Embryonic facial prominence (tissue), 1 donor: ENCODE measurements around the gene CNOT6.

ENCODE experiments used
- DNase-seq: peaks from one replicate; pipeline ENCODE4 v3.0.0-alpha.2; 2016; ENCODE audit errors: extremely low spot score

The CNOT6 gene

DNA sequence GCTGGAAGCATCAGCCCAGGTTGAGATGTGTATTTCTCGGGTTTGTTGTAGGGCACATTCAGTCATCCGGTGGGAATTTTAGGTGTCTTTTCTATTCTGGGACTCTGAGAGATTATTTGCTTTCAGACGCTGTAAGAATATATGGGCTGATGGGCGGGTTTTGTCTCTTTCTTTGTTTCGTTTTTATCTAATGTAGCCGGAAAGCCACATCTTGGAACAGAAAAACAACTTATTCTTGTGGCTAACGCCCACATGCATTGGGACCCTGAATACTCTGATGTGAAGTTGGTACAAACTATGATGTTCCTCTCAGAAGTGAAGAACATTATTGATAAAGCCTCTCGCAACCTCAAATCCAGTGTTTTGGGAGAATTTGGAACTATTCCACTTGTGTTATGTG is 74.7 kb downstream of the CNOT6 start:
- no peak for DNase-seq

DNA sequence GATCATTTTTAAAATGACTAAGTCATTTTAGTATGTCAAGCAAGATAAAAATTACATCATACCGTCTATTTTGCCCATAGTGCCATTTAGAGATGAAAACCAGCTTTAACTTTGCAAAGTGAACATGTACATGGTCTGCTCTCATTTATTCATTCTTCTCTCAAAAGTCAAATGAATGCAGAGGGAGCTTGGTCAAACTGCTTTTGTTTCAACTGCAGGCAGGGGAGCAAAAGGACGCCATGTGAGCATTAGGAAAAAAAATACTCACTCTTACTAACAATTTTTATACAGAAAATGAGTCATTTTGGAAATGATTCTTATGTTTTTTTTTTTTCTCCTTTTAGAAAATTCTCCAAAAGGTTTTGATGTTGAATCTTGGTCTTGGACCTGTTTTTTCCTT is 81.4 kb downstream of the CNOT6 start:
- DNase-seq, result no peak

DNA sequence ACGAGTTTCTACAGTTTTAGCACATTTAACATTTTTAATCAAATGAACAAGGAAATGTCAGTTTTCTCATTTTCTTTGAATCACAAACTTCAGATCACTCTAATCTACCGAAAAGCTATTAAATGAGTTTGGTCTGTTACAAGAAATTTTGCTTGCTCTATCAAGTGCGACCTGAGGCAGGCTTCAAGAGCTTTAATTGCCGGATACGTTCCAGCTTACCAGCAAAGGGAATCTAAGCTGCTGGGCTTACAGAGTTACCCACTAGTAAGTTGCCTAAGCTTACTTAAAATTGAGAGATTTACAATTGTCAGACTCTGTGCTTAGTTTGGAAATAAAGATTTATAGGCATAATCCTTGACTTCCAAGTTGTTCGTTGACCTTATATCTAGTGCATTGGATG is 86.5 kb downstream of the CNOT6 start:
- DNase-seq, result no peak

DNA sequence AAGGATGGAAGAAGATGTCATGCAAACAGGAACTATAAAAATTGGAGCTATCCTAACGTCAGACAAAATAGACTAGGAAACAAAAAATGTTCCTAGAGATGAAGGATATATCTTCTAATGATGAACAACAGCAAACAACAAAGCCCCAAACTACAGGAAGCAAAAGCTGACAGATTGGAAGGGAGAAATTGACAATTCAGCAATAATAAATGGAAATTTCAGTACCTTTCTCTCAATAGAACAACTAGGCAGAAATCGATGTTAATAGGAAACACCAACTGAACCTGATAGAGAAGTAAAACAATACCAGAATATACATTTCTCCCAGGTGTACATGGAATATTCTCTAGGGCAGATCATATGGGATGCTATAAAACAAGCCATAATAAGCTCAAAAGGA is 89.6 kb downstream of the CNOT6 start:
- no peak for DNase-seq

DNA sequence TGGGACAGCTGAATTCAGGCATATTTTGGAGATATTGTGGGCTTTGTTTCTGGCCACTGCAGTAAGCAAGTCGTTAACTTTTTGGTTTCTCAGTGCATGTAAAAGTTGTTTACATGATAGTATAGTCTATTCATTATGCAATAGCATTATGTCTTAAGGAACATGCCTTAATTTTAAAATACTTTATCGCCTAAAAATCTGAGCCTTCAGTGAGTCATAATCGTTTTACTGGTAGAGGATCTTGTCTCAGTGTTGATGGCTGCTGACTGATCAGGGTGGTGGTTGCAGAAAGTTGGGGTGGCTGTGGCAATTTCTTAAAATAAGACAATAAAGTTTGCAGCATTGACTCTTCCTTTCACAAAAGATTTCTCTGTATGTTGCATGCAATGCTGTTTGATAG is 92.0 kb downstream of the CNOT6 start:
- no peak for DNase-seq

DNA sequence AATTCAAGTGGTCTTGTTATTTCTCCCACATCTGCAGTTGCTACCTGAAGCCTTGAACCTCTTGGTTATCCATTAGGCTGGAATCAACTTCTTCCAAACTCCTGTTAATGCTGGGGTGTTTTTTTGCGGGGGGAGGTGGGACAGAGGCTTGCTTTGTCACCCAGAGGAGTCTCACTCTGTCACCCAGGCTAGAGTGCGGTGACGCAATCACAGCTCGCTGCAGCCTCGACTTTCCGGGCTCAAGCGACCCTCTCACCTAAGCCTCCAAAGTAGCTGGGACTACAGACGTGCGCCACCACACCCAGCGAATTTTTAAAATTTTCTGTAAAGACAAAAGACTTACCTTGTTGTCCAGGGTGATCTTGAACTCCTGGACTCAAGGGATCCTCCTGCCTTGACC is 92.7 kb downstream of the CNOT6 start:
- no peak for DNase-seq

DNA sequence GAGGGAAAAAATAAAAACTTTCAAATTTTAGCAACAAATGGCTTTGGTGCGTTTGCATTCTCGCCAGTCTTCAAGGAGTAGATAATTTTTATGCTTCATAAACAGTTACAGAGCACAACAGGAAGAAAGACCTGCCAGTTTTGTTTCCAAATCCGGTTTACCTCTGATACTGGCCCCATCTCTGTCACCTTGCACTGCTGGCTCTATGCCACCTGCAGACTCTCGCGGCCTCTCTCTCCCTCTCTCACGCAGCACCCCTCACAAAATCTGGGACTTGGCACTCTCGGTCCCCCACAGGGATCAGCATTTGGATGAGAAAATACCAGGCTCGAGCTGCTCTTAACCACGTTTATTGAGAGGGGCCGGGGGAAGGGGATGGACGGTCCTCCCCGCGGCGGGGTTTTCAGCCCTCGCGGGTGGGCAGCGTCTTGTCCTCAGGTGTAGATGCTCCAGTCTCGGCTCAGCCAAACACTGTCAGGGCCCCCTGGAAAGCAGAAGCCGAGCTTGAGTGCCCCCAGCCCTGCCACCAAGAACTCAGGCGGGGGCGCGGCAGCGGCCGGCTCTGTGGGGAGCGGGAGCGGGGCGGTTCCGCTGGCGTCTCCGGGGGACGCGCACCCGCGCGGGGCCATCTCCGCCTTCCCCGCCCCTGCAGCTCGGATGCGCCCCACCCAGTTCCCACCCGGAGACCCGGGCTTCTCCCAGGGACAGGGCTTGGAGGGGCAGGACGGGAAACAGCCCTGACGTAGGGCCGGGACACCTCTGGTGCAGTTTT is 95.8 kb downstream of the CNOT6 start:
- DNase-seq, result peak; percentile 23

DNA sequence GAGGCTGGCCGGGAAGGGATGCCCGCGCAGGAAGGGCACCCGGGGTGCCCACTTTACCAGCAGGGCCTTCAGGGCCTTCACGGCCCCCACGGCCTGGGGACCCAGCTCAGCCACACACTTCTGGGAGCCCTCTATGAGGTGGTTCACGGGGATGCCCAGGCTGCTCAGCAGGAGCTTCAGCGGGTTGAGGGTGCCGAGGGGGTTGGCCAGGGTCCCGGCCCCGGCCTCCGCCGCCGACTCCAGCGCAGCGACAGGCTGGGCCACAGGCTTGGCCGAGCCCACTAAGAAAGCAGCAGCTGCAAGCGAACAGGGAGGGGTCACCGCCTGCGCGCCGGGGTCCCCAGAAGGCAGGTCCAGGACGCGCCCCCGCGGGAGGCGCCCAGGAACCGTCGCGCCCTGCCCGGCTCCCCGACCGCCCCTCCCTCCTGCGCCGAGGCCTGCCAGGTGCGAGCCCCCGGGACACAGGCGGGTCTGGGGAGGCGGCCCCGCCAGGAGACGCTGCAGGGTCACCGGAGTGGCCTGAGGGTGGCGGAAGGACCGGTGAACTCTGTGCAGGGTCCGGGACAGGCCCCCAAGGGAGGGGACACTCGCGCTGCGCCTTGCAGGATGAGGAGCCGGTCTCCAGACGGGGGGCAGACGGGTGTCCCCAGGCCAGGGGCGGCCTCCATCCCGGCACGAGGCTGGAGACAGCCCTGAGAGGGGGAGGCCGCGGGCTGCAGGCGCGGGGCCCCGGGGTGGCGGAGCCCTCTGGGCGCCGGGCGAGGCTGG is 96.5 kb downstream of the CNOT6 start:
- DNase-seq, result no peak

DNA sequence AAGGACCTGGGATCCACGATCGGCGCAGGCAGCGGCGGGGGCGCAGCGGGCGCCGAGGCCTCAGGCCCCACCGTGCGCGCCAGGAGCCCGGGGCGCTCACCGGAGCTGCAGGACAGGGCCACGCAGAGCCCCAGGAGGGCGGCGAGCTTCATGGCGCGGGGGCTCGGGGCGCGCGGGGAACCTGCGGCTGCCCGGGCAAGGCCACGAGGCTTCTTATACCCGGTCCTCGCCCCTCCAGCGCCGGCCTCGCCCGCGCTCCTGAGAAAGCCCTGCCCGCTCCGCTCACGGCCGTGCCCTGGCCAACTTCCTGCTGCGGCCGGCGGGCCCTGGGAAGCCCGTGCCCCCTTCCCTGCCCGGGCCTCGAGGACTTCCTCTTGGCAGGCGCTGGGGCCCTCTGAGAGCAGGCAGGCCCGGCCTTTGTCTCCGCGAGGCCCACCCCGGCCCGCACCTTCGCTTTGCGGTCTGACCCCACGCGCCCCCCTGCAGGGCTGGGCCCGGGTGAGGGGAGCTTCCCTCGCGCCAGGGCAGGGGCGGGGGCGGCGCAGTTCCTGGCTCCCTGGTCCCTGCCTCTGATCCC is 97.2 kb downstream of the CNOT6 start, which contains the start of gene SCGB3A1:
Gene SCGB3A1, minus strand, starts transcription at position 189 of the 577 bp plus-strand sequence. Its CDS starts 37 bp downstream, at position 152.
- DNase-seq, result no peak

DNA sequence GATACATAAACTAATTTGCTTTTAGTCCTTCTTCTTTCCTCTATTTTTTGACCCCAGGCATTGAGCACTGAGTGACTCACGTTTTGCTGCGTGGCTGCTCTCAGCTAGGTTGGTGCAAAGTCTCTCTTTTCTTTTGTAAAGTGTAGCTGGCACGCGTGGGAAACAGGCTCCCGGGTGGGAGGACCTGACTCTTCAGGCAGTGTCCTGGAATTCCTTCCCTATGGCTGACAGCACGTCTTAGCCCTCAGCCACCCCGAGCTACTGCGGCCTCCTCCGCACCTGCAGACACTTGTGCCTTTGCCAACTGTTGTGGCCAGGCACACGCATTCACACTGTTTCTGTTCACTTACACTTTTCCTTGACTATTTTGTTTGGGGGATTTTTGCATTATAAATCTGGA is 98.0 kb downstream of the CNOT6 start:
- no peak for DNase-seq

DNA sequence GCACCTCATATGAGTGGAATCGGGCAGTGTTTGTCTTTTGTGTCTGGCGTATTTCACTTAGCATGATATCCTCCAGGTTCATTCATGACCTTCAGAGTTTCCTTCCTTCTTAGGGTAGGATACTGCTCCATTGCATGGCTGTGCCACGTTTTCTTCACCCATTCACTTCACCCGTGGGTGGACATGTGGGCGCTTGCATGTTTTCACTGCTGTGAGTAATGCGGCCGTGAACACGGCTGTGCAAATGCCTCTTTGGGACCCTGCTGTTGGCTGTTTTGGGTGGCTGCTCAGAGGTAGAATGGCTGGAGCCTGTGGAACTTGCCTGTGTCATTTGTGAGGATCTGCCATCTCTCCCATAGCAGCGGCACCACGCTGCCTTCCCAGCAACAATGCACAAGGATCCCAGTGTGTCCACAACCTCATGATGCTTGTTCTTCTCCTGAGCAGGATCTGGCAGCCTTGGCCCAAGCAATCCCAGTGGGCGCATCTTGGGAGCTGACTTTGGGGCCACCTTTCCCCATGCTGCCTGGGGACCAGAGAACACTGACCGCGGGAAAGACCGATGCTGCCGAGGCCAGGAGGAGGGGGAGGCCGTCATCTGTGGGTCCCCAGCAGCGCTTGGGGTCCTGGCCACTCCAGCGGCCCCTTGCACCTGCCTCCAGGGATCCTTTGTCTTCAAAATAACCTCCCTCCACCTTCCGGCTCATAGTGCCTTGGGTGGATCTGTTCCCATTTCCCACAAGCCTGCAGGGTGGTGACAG is 99.4 kb downstream of the CNOT6 start:
- DNase-seq, result no peak

DNA sequence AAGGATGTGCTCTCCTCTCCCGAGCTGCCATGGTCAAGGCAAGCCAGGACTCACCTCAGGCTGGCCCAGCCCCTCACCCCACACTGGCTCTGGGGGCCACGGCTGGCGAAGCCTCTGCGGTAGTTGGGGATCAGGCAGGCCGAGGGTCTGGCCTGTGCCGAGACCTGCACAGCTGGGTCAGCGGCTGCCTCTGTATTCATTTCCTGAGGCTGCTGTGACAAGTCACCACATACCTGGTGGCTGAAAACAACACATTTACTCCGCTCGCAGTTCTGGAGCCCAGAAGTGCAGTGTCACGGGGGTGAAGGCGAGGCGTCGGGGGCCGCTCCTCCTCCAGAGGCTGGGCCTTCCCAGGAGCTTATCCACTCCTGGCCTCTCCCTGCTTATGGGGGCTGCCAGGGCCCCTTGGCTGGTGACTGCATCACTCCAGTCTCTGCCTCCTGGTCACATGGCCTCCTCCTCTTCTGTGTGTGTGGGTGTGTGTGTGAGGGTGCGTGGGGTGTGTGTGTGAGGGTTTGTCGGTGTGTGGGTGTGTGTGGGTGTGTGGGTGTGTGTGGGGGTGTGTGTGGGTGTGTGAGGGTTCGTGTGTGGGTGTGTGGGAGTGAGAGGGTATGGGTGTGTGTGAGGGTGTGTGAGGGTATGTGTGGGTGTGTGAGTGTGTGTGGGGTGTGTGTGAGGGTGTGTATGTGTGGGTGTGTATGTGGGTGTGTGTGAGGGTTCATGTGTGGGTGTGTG is 100.3 kb downstream of the CNOT6 start:
- DNase-seq, result no peak

DNA sequence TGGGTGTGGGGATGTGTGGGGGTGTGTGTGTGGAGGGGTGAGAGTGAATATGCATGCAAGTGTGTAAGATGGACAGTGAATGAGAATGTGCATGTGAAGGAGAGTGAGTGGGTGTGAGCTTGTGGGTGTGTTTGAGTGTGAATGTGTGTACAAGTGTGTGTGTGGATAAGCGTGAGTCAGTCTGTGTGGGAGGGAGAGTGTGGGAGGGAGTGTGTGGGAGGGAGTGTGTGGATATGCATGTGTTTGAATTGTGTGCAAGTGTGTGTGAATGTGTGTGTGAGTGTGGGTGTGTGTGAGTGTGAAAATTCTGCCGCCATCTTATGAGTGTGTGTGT is 100.8 kb downstream of the CNOT6 start:
- DNase-seq, result no peak

DNA sequence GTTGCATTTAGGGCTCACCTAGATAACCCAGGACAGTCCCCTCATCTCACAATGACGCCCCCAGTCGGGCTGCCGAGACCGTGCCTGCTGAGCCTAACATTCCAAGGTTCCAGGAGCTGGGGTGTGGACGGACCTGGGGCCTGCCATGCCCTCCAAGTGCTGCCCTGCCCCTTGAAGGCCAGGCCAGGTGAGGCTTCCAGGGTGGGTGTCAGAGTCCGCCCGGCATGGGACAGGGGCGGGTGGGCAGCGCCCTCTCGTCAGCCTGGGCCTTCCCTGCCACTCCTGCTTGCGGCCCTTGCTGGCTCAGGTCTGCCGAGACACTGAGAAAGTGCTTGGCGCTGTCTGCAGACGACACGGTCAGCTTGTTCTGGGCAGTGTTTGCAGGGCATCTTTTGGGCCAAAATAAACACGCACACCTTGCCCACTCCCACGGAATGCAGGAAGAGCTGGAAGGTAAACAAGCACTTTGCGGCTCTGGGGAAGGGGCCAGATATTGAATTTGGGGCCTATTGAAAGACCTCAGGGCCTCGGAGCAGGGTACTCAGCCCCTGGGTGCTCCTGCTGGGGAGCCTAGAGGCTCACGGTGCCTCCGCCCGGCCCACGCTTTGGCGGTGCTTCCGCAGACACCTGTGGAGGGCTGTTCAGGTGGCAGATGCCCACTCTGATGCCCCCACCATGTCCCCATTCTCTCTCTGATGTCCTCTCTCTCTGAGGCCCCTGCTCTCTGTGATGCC is 101.4 kb downstream of the CNOT6 start:
- DNase-seq, result no peak

DNA sequence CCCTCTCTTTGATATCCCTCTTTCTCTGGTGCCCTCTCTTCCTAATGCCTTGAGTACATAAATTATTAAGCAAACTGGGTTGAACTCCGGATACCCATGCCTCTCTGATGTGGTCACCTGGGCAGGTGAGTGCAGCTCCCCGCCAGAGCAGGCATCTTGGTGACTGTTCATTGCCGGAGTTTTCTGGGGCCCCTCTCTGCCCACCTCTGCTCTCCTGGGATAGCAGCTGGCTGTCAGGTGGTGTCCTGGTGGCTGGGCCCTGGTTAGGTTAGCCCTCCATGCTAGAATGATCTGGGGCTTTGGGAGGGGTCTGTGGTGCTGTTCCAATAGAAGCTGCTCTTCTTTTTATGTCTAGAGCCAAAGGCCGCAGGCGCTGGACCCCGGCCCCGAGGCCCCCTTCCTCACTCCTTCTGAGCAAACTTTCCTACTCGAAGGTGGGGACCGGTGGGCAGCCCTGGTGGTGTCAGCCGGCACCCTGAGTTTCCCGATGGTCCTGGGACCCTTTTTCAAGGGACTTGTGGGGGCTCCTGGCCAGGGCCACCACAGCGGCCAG is 102.0 kb downstream of the CNOT6 start:
- no peak for DNase-seq

DNA sequence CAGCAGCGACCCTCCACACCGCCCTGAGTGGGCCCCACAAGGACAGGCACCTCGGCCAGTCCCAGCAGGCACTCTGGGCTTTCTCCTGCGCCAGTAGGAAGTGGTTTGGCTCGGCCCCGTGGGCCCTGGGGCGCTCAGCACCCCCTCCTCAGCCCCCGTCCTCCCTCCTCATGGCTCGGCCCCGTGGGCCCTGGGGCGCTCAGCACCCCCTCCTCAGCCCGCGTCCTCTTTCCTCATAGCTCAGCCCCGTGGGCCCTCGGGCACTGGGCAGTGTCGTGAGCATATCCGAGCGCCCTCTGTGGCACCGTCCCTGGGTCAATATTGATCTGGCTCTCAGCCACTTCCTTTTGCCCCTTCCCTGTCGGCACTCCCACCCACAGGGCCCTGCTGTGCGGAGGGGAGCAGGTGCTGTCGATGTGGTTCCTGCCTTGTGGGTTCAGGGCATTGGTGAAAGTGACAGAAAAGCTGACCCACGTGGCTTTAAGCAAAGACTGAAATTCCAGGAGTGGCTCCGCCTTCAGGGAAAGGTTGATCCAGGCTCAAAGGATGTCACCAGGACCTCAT is 102.6 kb downstream of the CNOT6 start:
- no peak for DNase-seq

DNA sequence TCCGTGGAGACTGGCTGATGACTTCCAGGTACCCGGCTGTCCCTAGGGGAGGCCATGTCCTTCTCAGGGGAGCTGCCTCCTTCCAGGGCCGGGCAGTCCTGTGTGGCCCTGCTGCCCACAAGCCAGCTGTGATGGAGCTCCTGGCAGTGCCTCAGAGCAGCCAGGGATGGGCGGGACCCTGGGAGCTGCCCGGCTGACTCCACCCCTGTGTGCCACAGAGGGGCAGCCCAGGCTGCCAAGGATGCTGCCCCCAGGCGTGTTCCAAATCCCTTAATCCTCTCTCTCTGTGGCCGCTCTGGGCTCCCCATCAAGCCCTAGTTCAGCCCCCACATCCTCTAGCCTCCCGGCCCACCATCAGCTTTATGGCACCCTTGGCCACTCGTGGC is 104.1 kb downstream of the CNOT6 start:
- DNase-seq, result no peak

DNA sequence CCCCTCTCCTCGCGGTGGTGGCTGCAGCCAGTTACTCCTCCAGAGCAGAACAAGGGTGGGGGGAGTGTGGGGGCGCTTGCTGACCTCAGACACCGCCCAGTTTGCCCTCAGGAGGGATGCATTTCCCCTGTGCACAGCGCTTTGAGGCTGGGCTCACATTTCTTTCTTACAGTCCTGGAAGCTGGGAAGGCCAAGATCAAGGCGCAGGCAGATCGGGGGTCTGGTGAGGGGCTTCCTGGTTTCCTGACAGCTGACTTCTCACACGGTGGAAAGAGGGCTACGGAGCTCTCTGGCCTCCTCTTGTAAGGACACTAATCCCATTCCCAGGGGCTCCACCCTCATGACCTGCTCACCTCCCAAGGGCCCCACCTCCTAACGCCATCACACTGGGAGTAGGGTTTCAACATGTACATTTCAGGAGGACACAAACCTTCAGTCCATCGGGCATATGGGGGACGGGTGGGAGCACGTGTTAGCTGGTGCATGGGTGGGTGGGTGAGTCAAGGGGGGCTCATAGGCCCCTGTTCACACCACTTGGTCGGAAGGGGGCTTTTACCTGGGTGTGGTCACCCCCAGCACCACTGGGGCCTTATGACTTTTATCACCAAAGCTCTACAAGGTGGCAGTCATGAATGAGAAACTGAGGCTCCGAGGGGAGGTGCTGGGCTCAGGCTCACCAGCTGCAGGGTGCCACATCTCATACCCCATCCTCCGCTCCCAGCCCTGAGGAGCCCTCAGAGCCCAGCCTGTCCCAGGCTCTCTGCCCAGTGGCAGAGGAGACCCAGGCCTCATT is 104.8 kb downstream of the CNOT6 start:
- no peak for DNase-seq

DNA sequence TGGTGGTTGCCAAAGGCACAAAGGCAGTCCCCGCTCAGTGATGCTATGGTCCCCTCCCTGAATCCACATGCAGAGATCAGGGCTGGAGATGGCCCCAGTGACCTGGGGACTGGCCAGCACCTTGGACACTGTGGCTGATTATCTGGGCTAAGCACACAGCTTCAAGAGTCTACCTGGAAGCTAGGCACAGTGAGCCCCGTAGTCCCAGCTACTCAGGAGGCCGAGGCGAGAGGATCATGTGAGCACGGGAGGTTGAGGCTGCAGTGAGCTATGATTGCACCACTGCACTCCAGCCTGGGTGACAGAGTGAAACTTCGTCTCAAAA is 105.4 kb downstream of the CNOT6 start:
- DNase-seq, result no peak
